Activated naive CD4-positive, alpha-beta T cell treated with anti-CD3 and anti-CD28 coated beads, Interleukin-2, amount 10 ng/mL, durations not matched to agents 7 days and 5 days (primary cell): Measurements from ENCODE around the gene PDHA2.
"Not testable (repeated sequence)": the region's sequence is repeated elsewhere in the genome, so short reads cannot be mapped to it uniquely, and the experiment has no call there.

ENCODE experiments used
- CTCF ChIA-PET: fragments of 350-600 bp; sonication (Branson Sonifier 250); formaldehyde crosslinking; loops from one replicate; lab custom pipeline; 2021; ENCODE audit warnings: antibody characterized with exemption; lab: Charles Lee
- DNase-seq: peaks from one replicate; pipeline ENCODE4 v3.0.0-alpha.2; 2020
- H3K27ac Mint-ChIP-seq: one replicate; pipeline ENCODE4 v1.8.0; 2021; ENCODE audit warnings: mild to moderate bottlenecking, moderate library complexity, mixed read lengths
- H3K27me3 Mint-ChIP-seq: one replicate; pipeline ENCODE4 v1.8.0; 2021; ENCODE audit warnings: mild to moderate bottlenecking, mixed read lengths
- H3K36me3 Mint-ChIP-seq: one replicate; pipeline ENCODE4 v1.8.0; 2021; ENCODE audit warnings: mixed read lengths
- H3K4me1 Mint-ChIP-seq: one replicate; pipeline ENCODE4 v1.8.0; 2021; ENCODE audit warnings: mixed read lengths
- H3K4me3 Mint-ChIP-seq: one replicate; pipeline ENCODE4 v1.8.0; 2021; ENCODE audit warnings: mild to moderate bottlenecking, moderate library complexity, mixed read lengths
- H3K9me3 Mint-ChIP-seq: one replicate; pipeline ENCODE4 v1.8.0; 2021; ENCODE audit warnings: mixed read lengths

The PDHA2 gene

DNA sequence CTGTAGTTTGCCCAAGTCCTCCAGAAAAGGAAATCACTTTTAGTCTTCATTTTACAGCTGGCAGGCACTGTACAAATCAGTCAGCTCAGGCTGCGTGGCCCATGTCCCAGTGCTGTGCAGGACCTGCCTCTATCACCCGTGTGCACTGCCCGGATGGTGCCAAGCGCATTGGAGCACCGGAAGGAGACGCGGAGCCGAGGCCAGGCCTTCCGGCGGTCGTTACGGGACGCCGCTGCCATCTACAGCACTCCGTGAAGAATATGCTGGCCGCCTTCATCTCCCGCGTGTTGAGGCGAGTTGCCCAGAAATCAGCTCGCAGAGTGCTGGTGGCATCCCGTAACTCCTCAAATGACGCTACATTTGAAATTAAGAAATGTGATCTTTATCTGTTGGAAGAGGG lies at the start of gene PDHA2:
TSS of gene PDHA2 (plus strand) at position 203 of the 400 bp plus-strand sequence. CDS start at position 261, 58 bp downstream.
- Mint-ChIP-seq H3K4me3 (no peak within 1 kb of the TSS), H3K27me3 (no peaks in the 10 kb centered on the region), H3K4me1 (no peaks in the 10 kb centered on the region), H3K36me3 (no peaks in the 10 kb centered on the region), H3K27ac (no peak within 1 kb of the TSS), H3K9me3 (no peaks in the 10 kb centered on the region)
- CTCF ChIA-PET = no interaction called here
- no peak for DNase-seq

GRCh38 chr4:95798003-95798402 lies 41.9 kb upstream of the PDHA2 start:
- CTCF ChIA-PET = no interaction called here
- DNase-seq = no peak

DNA sequence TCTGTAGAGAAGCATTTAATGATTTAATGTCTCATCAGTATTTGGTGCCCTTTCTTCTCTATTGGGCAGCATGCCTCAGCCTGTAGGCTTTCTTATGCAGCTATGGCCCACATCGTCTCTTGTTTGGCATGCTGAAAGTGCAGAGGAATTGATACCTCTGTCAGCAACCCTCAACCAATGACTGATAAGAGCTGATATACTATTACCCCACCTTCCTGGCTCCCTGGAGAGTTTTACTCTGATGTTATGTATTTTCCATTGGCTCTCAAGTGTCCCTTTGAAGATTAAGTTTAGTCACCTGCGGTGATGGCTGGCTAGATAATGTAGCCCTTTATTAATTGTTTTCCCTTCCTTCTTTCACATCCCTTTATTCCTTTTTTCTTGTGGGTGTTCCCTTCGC lies 41.2 kb upstream of the PDHA2 start:
- no peaks in the 10 kb centered on the region for H3K4me1 Mint-ChIP-seq
- H3K4me3 Mint-ChIP-seq = no peak overlapping the region
- CTCF ChIA-PET = no interaction called here
- H3K36me3 Mint-ChIP-seq = no peaks in the 10 kb centered on the region
- peaks cover 2% of the 10 kb centered on the region for H3K9me3 Mint-ChIP-seq
- H3K27ac Mint-ChIP-seq = no peak overlapping the region
- H3K27me3 Mint-ChIP-seq = no peaks in the 10 kb centered on the region
- no peak for DNase-seq

More at GRCh38 chr4:95798003-95798402, 41.9 kb upstream of the PDHA2 start:
- Mint-ChIP-seq H3K4me1 (no peaks in the 10 kb centered on the region), H3K27ac (no peak overlapping the region), H3K4me3 (no peak overlapping the region), H3K36me3 (no peaks in the 10 kb centered on the region), H3K9me3 (peaks cover 2% of the 10 kb centered on the region), H3K27me3 (no peaks in the 10 kb centered on the region)

GRCh38 chr4:95821867-95822266 lies 18.0 kb upstream of the PDHA2 start:
- DNase-seq = no peak
- H3K4me1 Mint-ChIP-seq = no peaks in the 10 kb centered on the region
- H3K36me3 Mint-ChIP-seq = no peaks in the 10 kb centered on the region
- CTCF ChIA-PET = no interaction called here
- H3K27ac Mint-ChIP-seq = no peak overlapping the region
- H3K27me3 Mint-ChIP-seq = no peaks in the 10 kb centered on the region
- H3K4me3 Mint-ChIP-seq = no peak overlapping the region
- no peaks in the 10 kb centered on the region for H3K9me3 Mint-ChIP-seq

GRCh38 chr4:95825546-95825945 lies 14.3 kb upstream of the PDHA2 start:
- no peak overlapping the region for H3K4me3 Mint-ChIP-seq
- H3K36me3 Mint-ChIP-seq = no peaks in the 10 kb centered on the region
- H3K4me1 Mint-ChIP-seq = no peaks in the 10 kb centered on the region
- no peak for DNase-seq
- no peak overlapping the region for H3K27ac Mint-ChIP-seq
- CTCF ChIA-PET = no interaction called here
- H3K9me3 Mint-ChIP-seq = no peaks in the 10 kb centered on the region
- H3K27me3 Mint-ChIP-seq = no peaks in the 10 kb centered on the region

DNA sequence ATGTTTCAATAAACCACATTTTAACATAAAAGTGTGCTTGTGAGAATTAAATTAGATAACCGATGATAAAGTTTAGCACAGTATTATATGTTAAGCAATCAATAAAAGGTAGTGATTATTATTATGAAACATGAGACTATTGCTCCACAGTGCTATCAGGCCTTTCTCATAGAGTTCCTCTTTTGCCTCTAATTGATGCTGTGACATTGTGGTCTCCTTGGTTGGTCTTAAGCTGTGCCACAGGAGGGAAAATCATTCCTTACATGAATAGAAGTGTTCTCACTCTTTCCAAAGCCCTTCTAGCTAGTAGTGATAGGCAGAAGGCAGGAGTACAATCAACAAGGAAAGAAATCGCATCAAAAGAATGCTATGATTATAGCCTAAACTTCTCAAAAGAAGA lies 9.2 kb upstream of the PDHA2 start:
- no peaks in the 10 kb centered on the region for H3K9me3 Mint-ChIP-seq

GRCh38 chr4:95831166-95831565 lies 8.7 kb upstream of the PDHA2 start:
- H3K27me3 Mint-ChIP-seq = no peaks in the 10 kb centered on the region
- H3K27ac Mint-ChIP-seq = no peak overlapping the region
- H3K9me3 Mint-ChIP-seq = no peaks in the 10 kb centered on the region
- no peaks in the 10 kb centered on the region for H3K4me1 Mint-ChIP-seq
- H3K36me3 Mint-ChIP-seq = no peaks in the 10 kb centered on the region
- no peak for DNase-seq
- CTCF ChIA-PET = no interaction called here
- H3K4me3 Mint-ChIP-seq = no peak overlapping the region

More for the DNA sequence above, 9.2 kb upstream of the PDHA2 start:
- Mint-ChIP-seq H3K36me3 (no peaks in the 10 kb centered on the region), H3K4me3 (no peak overlapping the region), H3K27ac (no peak overlapping the region), H3K4me1 (no peaks in the 10 kb centered on the region), H3K27me3 (no peaks in the 10 kb centered on the region)
- CTCF ChIA-PET = no interaction called here
- DNase-seq = no peak

DNA sequence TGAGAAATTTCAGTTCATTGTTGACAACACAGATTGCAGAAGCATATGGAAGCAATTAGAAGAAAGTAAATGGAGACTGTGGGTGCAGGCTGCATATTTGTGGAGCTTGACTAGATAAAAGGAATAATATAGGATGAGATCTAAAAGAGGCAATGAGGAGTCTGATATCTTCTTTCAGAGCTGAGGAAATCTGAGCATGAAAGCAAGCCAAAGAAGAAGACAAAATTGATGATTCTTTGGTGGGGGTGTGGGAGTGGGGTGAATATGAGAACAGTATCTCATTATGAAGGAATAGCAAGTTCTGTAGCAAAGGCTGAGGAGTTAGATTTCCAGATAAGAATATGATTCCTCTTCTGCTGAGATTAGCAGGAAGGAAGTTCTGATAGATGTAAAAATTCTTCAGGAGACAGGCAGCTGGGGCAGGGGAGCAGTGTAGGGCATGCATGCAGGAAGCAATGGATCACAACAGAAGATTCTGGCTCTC lies 6.1 kb upstream of the PDHA2 start:
- no peaks in the 10 kb centered on the region for H3K36me3 Mint-ChIP-seq
- H3K9me3 Mint-ChIP-seq = no peaks in the 10 kb centered on the region
- H3K27ac Mint-ChIP-seq = no peak overlapping the region
- H3K27me3 Mint-ChIP-seq = no peaks in the 10 kb centered on the region
- CTCF ChIA-PET = no interaction called here
- no peak overlapping the region for H3K4me3 Mint-ChIP-seq
- H3K4me1 Mint-ChIP-seq = no peaks in the 10 kb centered on the region
- no peak for DNase-seq

GRCh38 chr4:95835672-95836071 lies 4.2 kb upstream of the PDHA2 start:
- no peak for DNase-seq
- CTCF ChIA-PET = no interaction called here
- H3K4me1 Mint-ChIP-seq = no peaks in the 10 kb centered on the region

GRCh38 chr4:95838192-95838591 lies 1.7 kb upstream of the PDHA2 start:
- H3K27me3 Mint-ChIP-seq = no peaks in the 10 kb centered on the region
- no peak overlapping the region for H3K4me3 Mint-ChIP-seq
- CTCF ChIA-PET = no interaction called here
- DNase-seq = no peak
- H3K27ac Mint-ChIP-seq = no peak overlapping the region
- no peaks in the 10 kb centered on the region for H3K36me3 Mint-ChIP-seq
- no peaks in the 10 kb centered on the region for H3K9me3 Mint-ChIP-seq
- H3K4me1 Mint-ChIP-seq = no peaks in the 10 kb centered on the region

More at GRCh38 chr4:95835672-95836071, 4.2 kb upstream of the PDHA2 start:
- Mint-ChIP-seq H3K27me3 (no peaks in the 10 kb centered on the region), H3K36me3 (no peaks in the 10 kb centered on the region), H3K27ac (no peak overlapping the region), H3K4me3 (no peak overlapping the region), H3K9me3 (no peaks in the 10 kb centered on the region)

DNA sequence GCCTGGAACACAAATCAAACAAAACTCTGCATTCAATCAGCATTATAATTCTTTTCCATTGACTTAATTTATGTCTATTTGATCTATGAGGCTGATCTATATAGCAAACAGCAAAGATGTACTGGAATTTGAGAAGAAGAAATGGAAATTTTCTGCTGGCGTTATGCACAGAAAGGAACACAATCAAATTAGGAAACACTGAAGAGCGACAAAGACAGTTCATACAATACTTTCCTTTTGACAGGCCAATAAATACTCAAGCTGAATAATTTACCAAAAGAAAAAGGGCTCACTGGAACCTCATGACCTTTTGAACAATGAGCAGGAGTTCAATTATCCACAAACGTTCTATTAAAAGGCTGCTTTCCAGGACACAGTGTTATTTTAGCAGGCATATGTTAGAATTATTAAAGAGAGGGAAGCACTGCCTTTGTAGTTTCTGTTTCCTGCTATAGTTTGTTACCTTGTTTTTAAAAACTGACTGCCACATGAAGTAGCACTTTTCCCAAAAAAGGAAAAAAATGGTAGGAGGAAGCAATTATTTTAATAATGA lies 8.1 kb downstream of the PDHA2 start:
- DNase-seq = no peak
- CTCF ChIA-PET = no interaction called here
- Mint-ChIP-seq H3K4me1 (no peaks in the 10 kb centered on the region), H3K4me3 (no peak overlapping the region), H3K27ac (no peak overlapping the region), H3K27me3 (no peaks in the 10 kb centered on the region), H3K9me3 (no peaks in the 10 kb centered on the region), H3K36me3 (no peaks in the 10 kb centered on the region)

DNA sequence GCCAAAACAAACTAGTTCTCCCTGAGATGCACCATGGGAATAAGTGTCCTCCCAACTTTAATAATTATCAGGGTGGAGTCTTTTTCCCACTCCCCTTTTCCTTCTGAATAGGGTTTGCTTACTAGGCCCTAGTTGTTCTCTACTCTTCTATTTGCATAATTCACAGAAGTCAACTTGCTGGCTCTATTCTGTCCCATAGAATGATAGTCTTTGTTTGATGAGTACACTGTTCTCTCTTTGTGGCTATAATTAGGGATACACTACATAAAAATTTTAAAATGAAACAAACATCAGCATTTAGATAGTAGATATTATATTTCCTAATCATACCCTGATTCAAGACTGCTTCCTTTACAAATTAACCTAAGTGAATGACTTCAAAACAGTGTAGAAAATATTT lies 10.3 kb downstream of the PDHA2 start:
- no peak for DNase-seq
- CTCF ChIA-PET = no interaction called here
- H3K9me3 Mint-ChIP-seq = no peaks in the 10 kb centered on the region
- H3K27me3 Mint-ChIP-seq = no peaks in the 10 kb centered on the region
- H3K27ac Mint-ChIP-seq = no peak overlapping the region
- no peaks in the 10 kb centered on the region for H3K4me1 Mint-ChIP-seq
- no peaks in the 10 kb centered on the region for H3K36me3 Mint-ChIP-seq
- H3K4me3 Mint-ChIP-seq = no peak overlapping the region

DNA sequence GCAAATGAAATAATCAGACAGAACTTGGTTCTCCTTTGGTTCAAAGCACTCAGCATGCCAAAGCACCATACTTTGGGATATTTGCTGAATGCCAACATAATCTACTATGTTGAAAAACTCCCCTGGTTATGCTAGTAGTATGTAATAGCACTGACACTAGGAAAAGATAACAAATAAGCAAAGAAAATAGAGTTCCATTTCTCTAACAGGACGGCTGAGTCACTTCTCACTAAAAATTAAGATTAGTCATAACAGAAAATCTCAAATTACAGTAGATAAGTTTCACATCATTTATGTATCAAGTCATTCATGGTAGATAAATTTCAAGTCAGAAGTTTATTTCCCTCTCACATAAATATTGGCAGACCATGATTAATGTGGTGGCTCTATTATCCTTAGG lies 17.9 kb downstream of the PDHA2 start:
- CTCF ChIA-PET = no interaction called here
- Mint-ChIP-seq H3K27me3 (no peaks in the 10 kb centered on the region), H3K4me3 (no peak overlapping the region), H3K9me3 (no peaks in the 10 kb centered on the region), H3K36me3 (no peaks in the 10 kb centered on the region), H3K4me1 (no peaks in the 10 kb centered on the region), H3K27ac (no peak overlapping the region)
- no peak for DNase-seq

GRCh38 chr4:95867919-95868318 lies 28.0 kb downstream of the PDHA2 start:
- no peaks in the 10 kb centered on the region for H3K27me3 Mint-ChIP-seq
- CTCF ChIA-PET = no interaction called here
- peaks cover 14% of the 10 kb centered on the region for H3K9me3 Mint-ChIP-seq
- H3K36me3 Mint-ChIP-seq = no peaks in the 10 kb centered on the region
- no peak overlapping the region for H3K27ac Mint-ChIP-seq
- H3K4me3 Mint-ChIP-seq = no peak overlapping the region
- H3K4me1 Mint-ChIP-seq = no peaks in the 10 kb centered on the region
- no peak for DNase-seq

GRCh38 chr4:95869414-95869813 lies 29.5 kb downstream of the PDHA2 start:
- CTCF ChIA-PET, H3K4me3 Mint-ChIP-seq, H3K36me3 Mint-ChIP-seq, H3K4me1 Mint-ChIP-seq, H3K27me3 Mint-ChIP-seq, H3K27ac Mint-ChIP-seq, DNase-seq: not testable (repeated sequence)
- peaks cover 14% of the 10 kb centered on the region for H3K9me3 Mint-ChIP-seq
